PFSK-1 (cell line): ENCODE results near the gene CCDC197.

Source experiments
- FOXP2 ChIP-seq: optimal IDR thresholded peaks from 2 replicates; pipeline ENCODE3; 2011; ENCODE audit warnings: borderline replicate concordance, control low read depth, inconsistent platforms; ENCODE audit not compliant: insufficient read depth; ENCODE audit errors: extremely low read length, extremely low read depth
- POLR2AphosphoS5 ChIP-seq: IDR thresholded peaks from 2 replicates; pipeline ENCODE4 v1.6.1; 2012; ENCODE audit warnings: low read depth, mild to moderate bottlenecking, control low read depth, low read length, moderate library complexity
- REST ChIP-seq, 2 experiments: IDR thresholded peaks; 2 replicates each; pipeline versions ENCODE4 v1.6.1 to v1.8.0; 2011 to 2012; ENCODE audit warnings: low read depth in 2 of 2, low read length in 2 of 2, control low read depth in 1 of 2, inconsistent platforms in 1 of 2, mild to moderate bottlenecking in 1 of 2, moderate library complexity in 1 of 2; ENCODE audit not compliant: insufficient read depth in 1 of 2
- SIN3A ChIP-seq: IDR thresholded peaks from 2 replicates; pipeline ENCODE4 v1.6.1; 2012; ENCODE audit warnings: mild to moderate bottlenecking, low read length, moderate library complexity, borderline replicate concordance; ENCODE audit not compliant: insufficient read depth
- TAF1 ChIP-seq: IDR thresholded peaks from 2 replicates; pipeline ENCODE4 v1.6.1; 2012; ENCODE audit warnings: low read length, control low read depth, borderline replicate concordance; ENCODE audit not compliant: insufficient read depth

- TF ChIP-seq REST (IDR thresholded peaks at IDR 0.05; ENCODE audit: insufficient read depth in 1 of 2, low read depth in 2 of 2, low read length in 2 of 2), result no peak
- no peak for TF ChIP-seq POLR2AphosphoS5
- TF ChIP-seq TAF1, result no peak
- no peak for TF ChIP-seq SIN3A
- TF ChIP-seq FOXP2, result no peak
Observed at GRCh38 chr14:94024549-94024948, 27.4 kb downstream of the CCDC197 start.
